Calu3 (cell line): ENCODE measurements around the gene DTNB. TPM values are rescaled to one million over a fixed set of nuclear protein-coding genes. Genes with fewer than 3 reads are reported as not detected.

Experiments
- BruUV-seq: library from RNA; stranded (reverse); fragments of 400-500 nt; replicated peaks from 2 replicates; lab custom pipeline; 2021; lab: Mats Ljungman, UMichigan
- CTCF ChIA-PET: fragments of 300-600 bp; sonication (Branson Sonifier 250); formaldehyde crosslinking; loops from one replicate; lab custom pipeline; 2022; ENCODE audit warnings: antibody characterized with exemption; lab: Charles Lee
- DNase-seq: peaks from one replicate; pipeline ENCODE4 v3.0.0; 2022
- H3K27ac Mint-ChIP-seq: one replicate; pipeline ENCODE4 v1.8.0; 2022; ENCODE audit warnings: mixed read lengths; ENCODE audit not compliant: unreplicated experiment
- H3K27me3 Mint-ChIP-seq: one replicate; pipeline ENCODE4 v1.8.0; 2022; ENCODE audit warnings: mixed read lengths; ENCODE audit not compliant: unreplicated experiment
- H3K36me3 Mint-ChIP-seq: one replicate; pipeline ENCODE4 v1.8.0; 2022; ENCODE audit warnings: mild to moderate bottlenecking, moderate library complexity, mixed read lengths; ENCODE audit not compliant: insufficient read depth, unreplicated experiment
- H3K4me1 Mint-ChIP-seq: one replicate; pipeline ENCODE4 v1.8.0; 2022; ENCODE audit warnings: mild to moderate bottlenecking, low read depth, mixed read lengths; ENCODE audit not compliant: unreplicated experiment
- H3K4me3 Mint-ChIP-seq: one replicate; pipeline ENCODE4 v1.8.0; 2022; ENCODE audit warnings: mild to moderate bottlenecking, low read depth, moderate library complexity, mixed read lengths; ENCODE audit not compliant: unreplicated experiment
- H3K9me3 Mint-ChIP-seq: one replicate; pipeline ENCODE4 v1.8.0; 2022; ENCODE audit warnings: low read depth, mixed read lengths; ENCODE audit not compliant: unreplicated experiment
- intact Hi-C: fragments of 100-400 bp; cut with micrococcal nuclease; formaldehyde crosslinking; loops from one replicate; pipeline ENCODE4 v1.10.0; 2022; ENCODE audit not compliant: unreplicated experiment
- total RNA-seq: library from RNA; stranded (reverse); gene quantifications from 2 replicates; pipeline ENCODE4 v1.2.3, GENCODE V29; 2022
- TF ChIP-seq, protein P1 (sequence below): fragments of 200-600 bp; IDR thresholded peaks from one replicate; pipeline ENCODE4 v1.8.0; 2022; ENCODE audit warnings: antibody characterized with exemption; ENCODE audit not compliant: unreplicated experiment

Gene DTNB
- total RNA-seq, 1 experiment from 2014 or later = 27.3 TPM

DNA sequence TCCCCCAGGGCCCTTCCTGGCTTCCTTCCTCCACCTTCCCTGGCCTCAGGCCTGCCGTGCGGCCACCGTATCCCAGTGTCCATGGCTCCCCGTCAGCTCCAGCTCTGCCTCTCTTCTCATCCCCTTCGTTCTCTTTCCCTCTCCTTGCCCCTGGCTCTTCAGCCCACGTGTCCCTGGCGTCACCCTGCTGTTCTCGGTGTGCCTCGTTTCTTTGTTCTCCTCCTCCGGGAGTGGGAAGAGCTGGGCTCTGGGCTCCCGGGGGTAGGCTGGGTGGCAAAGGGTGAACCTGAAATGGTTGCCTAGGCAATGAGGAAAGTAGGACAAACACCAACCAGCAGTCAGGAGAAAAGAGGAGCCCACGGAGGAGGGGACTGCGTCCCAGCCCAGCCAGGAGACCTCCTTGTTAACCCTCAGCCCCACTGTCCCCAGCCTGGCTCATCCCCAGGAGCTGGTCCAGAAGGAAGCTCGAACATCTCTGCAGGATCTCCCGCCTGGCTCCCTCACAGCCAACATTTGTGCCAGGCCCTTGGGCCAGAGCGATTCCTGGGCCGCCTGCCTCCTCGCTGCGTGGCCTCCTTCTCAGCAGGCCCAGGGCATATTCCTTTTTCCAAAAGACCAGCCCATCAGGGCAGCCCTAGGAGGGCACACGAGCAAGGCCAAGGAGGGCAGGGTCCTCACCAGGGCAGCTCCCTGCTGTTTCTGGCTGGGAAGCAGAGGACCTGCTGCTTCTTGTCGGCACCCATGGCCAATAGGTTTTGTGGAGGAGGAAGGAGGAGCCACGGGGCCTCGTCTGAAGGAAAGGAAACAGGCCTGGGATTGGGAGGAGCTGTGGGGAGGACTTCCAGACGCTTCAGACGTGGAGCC is 300.7 kb downstream of the DTNB start:
- TF ChIP-seq, protein P1, sequence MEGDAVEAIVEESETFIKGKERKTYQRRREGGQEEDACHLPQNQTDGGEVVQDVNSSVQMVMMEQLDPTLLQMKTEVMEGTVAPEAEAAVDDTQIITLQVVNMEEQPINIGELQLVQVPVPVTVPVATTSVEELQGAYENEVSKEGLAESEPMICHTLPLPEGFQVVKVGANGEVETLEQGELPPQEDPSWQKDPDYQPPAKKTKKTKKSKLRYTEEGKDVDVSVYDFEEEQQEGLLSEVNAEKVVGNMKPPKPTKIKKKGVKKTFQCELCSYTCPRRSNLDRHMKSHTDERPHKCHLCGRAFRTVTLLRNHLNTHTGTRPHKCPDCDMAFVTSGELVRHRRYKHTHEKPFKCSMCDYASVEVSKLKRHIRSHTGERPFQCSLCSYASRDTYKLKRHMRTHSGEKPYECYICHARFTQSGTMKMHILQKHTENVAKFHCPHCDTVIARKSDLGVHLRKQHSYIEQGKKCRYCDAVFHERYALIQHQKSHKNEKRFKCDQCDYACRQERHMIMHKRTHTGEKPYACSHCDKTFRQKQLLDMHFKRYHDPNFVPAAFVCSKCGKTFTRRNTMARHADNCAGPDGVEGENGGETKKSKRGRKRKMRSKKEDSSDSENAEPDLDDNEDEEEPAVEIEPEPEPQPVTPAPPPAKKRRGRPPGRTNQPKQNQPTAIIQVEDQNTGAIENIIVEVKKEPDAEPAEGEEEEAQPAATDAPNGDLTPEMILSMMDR = no peak
- intact Hi-C loops = no loop called here
- DNase-seq = no peak
- Mint-ChIP-seq H3K4me1 (peaks cover 14% of the 10 kb centered on the region), H3K4me3 (no peak overlapping the region), H3K27ac (no peak overlapping the region), H3K27me3 (no peaks in the 10 kb centered on the region), H3K36me3 (peaks cover 11% of the 10 kb centered on the region), H3K9me3 (no peaks in the 10 kb centered on the region)
- BruUV-seq = no TSS peak
- CTCF ChIA-PET = interaction anchor here (0.6 to 1.2 kb wide), 2 partner anchors 10 to 483 kb away, joined by 3 to 4 read pairs; no protein-coding TSS in a partner anchor

DNA sequence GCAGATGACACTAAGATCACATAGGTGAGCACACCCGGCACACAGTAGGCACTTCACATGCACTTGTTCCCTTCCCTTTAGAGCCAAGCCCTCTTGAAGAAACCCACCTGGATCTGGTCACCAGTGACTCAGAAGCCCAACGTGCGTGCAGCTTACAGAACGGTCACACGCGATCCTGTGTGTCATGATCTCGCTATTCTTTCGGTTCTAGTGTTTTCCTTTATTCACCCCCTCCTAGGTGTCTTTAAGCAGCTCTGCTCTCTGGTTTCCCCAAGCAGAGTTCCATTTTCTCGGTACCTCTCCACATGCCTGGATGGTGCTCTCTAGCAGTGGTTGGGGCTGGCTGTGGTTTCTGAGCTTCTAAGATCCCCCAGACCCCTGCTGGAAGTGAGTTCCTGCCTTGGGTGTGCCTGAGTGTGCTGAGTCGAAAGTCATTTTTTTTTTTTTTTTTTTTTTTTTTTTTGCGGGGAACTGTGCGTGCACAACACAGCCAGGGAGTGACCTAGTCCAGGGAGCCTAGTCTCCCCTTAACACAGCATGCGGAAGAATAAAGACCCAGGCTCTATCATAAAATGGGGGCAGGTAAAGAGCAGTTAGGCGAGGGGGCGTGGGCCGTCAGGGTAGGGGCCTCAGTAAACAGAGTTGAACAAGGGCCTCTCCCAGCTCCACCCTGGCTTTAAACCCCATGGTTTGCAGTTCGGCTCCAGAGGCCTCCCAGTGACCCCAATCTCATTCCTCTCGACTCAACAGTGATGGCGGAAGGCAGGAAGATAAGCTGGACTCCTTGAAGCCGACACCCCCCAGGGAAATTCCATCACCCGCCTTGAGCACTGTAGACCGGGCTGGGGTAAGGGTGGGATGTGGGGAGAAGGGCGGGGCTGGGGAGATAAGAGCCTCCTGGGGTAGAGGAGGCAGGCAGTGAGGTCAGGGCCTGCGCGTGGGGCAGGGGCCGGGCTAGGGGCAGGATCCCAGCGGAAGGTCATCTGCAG is 301.8 kb downstream of the DTNB start:
- CTCF ChIA-PET = interaction anchor here (0.6 to 1.1 kb wide), 2 partner anchors 9 to 484 kb away, joined by 3 to 7 read pairs; no protein-coding TSS in a partner anchor
- H3K36me3 Mint-ChIP-seq = peaks cover 11% of the 10 kb centered on the region
- TF ChIP-seq, protein P1 = no peak
- peaks cover 7% of the 10 kb centered on the region for H3K4me1 Mint-ChIP-seq
- BruUV-seq = no TSS peak
- no peak overlapping the region for H3K27ac Mint-ChIP-seq
- H3K9me3 Mint-ChIP-seq = no peaks in the 10 kb centered on the region
- no peak overlapping the region for H3K4me3 Mint-ChIP-seq
- H3K27me3 Mint-ChIP-seq = no peaks in the 10 kb centered on the region
- no peak for DNase-seq
- intact Hi-C loops = no loop called here

DNA sequence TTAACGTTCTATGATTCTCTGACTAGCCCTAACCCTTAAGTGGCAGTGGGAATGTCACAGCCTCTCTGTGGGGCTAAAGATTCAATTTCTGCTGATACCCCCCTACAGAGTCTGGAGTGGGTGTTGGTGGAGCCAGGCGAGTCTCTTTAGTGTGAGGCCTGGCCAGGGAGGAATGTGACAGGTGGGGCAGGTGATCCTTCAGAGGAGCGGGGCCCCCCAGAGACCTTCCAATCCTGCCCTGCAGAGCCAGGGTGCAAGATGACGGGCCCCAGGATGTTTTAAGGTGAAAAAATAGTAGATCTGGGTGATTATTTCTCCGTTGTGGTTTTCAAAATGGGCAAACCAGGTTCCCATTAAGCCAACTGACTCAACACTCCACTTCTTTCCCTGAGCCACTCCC is 303.5 kb downstream of the DTNB start:
- Mint-ChIP-seq H3K36me3 (no peaks in the 10 kb centered on the region), H3K4me3 (no peak overlapping the region), H3K27me3 (no peaks in the 10 kb centered on the region), H3K4me1 (peaks cover 4% of the 10 kb centered on the region), H3K9me3 (no peaks in the 10 kb centered on the region), H3K27ac (no peak overlapping the region)
- TF ChIP-seq, protein P1 = no peak
- intact Hi-C loops = no loop called here
- CTCF ChIA-PET = interaction anchor here (0.5 kb wide), 1 partner anchor 192 kb away, joined by 3 read pairs; no protein-coding TSS in a partner anchor
- DNase-seq = no peak
- no TSS peak for BruUV-seq

DNA sequence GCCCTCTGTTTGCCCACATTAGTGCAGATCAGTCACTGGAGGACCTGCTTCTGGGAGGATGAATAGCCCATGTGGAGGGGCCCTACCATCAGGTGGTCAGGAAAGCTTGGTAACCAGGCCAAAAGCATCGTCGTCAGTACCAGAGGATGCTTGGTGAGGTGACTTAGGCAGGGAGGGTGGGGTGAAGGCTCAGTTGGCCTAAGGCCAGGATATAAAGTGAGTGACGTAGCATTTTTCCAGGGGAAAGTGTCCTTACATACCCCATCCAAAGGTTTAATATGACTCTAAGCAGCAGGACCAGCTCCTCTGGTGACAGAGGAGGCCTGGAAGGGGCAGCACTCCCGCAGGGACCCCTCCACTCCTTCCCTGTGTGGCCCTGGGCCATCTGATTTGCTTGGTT is 303.9 kb downstream of the DTNB start:
- Mint-ChIP-seq H3K4me1 (peaks cover 8% of the 10 kb centered on the region), H3K9me3 (no peaks in the 10 kb centered on the region), H3K36me3 (no peaks in the 10 kb centered on the region), H3K27me3 (no peaks in the 10 kb centered on the region), H3K4me3 (no peak overlapping the region), H3K27ac (no peak overlapping the region)
- BruUV-seq = no TSS peak
- TF ChIP-seq, protein P1 = no peak
- DNase-seq = no peak
- CTCF ChIA-PET = no interaction called here
- intact Hi-C loops = no loop called here
